ENCODE results near the gene TRIO.

Gene TRIO

GRCh38 chr5:14486486-14486885 is 343.3 kb downstream of the TRIO start:
- no peak for DNase-seq (ENCODE audit: low read depth in 2 of 2)

GRCh38 chr5:14486996-14487896 is 344.1 kb downstream of the TRIO start:
- no peak for DNase-seq (ENCODE audit: low read depth in 2 of 2)

- DNase-seq (ENCODE audit: low read depth in 2 of 2) = no peak
Measured at GRCh38 chr5:14487897-14488570, 344.9 kb downstream of the TRIO start.

- no peak for DNase-seq (ENCODE audit: low read depth in 2 of 2)
Measured at GRCh38 chr5:14488709-14489108, 345.6 kb downstream of the TRIO start.

GRCh38 chr5:14489643-14490042 is 346.5 kb downstream of the TRIO start:
- no peak for DNase-seq (ENCODE audit: low read depth in 2 of 2)

- DNase-seq (ENCODE audit: low read depth in 2 of 2) = no peak
Measured at GRCh38 chr5:14490309-14490711, 347.2 kb downstream of the TRIO start.

- DNase-seq (ENCODE audit: low read depth in 2 of 2) = no peak
Measured at GRCh38 chr5:14491015-14491915, 348.1 kb downstream of the TRIO start.

GRCh38 chr5:14492331-14492964 is 349.3 kb downstream of the TRIO start:
- no peak for DNase-seq (ENCODE audit: low read depth in 2 of 2)

- no peak for DNase-seq (ENCODE audit: low read depth in 2 of 2)
Measured at GRCh38 chr5:14495301-14495700, 352.2 kb downstream of the TRIO start.

- DNase-seq (ENCODE audit: low read depth in 2 of 2) = no peak
Measured at GRCh38 chr5:14497311-14497710, 354.2 kb downstream of the TRIO start.

- DNase-seq (ENCODE audit: low read depth in 2 of 2) = no peak
Measured at GRCh38 chr5:14501353-14502293, 358.5 kb downstream of the TRIO start.

- DNase-seq (ENCODE audit: low read depth in 2 of 2) = no peak
Measured at GRCh38 chr5:14502294-14502690, 359.1 kb downstream of the TRIO start.

- DNase-seq (ENCODE audit: low read depth in 2 of 2) = no peak
Measured at GRCh38 chr5:14503017-14503680, 360.0 kb downstream of the TRIO start.

- DNase-seq (ENCODE audit: low read depth in 2 of 2) = no peak
Measured at GRCh38 chr5:14503681-14504331, 360.7 kb downstream of the TRIO start.

- DNase-seq (ENCODE audit: low read depth in 2 of 2) = no peak
Measured at GRCh38 chr5:14504332-14504727, 361.2 kb downstream of the TRIO start.

GRCh38 chr5:14504816-14505215 is 361.7 kb downstream of the TRIO start:
- DNase-seq (ENCODE audit: low read depth in 2 of 2) = no peak

GRCh38 chr5:14505310-14506139 is 362.4 kb downstream of the TRIO start:
- no peak for DNase-seq (ENCODE audit: low read depth in 2 of 2)

GRCh38 chr5:14506140-14506538 is 363.0 kb downstream of the TRIO start:
- no peak for DNase-seq (ENCODE audit: low read depth in 2 of 2)

- no peak for DNase-seq (ENCODE audit: low read depth in 2 of 2)
Measured at GRCh38 chr5:14506661-14507060, 363.5 kb downstream of the TRIO start.

All from stimulated activated CD4-positive, alpha-beta T cell treated with anti-CD3 and anti-CD28 coated beads, Interleukin-1b, Interleukin-23, amount 100 ng/mL, for 4 hours (primary cell).